Activated T-cell treated with anti-CD3 and anti-CD28 coated beads, Interleukin-2, amount 50 U/mL, for 72 hours (primary cell): Measurements from ENCODE around the gene PLS3. TPM values are rescaled to one million over a fixed set of nuclear protein-coding genes. Genes with fewer than 3 reads are reported as not detected.
"Not testable (repeated sequence)": the region's sequence is repeated elsewhere in the genome, so short reads cannot be mapped to it uniquely, and the experiment has no call there.

Source experiments
- ATAC-seq, 2 donors: fragments of 150-1000 bp; cut with Tn5 transposase; replicated peaks in 1 of 2; 2 replicates each; pipeline ENCODE4 v1.10.0; 2021; ENCODE audit warnings: moderate library complexity in 2 of 2, mild to moderate bottlenecking in 1 of 2
- DNase-seq, 2 donors: peaks; one replicate each; pipeline ENCODE4 v3.0.0; 2021 to 2022; ENCODE audit warnings: mixed read lengths in 1 of 2
- H3K27ac Mint-ChIP-seq: one replicate; pipeline ENCODE4 v1.8.0; 2022; ENCODE audit warnings: mild to moderate bottlenecking, moderate library complexity, mixed read lengths
- H3K27me3 Mint-ChIP-seq: one replicate; pipeline ENCODE4 v1.8.0; 2022; ENCODE audit warnings: low read depth, mixed read lengths
- H3K36me3 Mint-ChIP-seq, 2 donors: one replicate each; pipeline ENCODE4 v1.8.0; 2022; ENCODE audit warnings: mixed read lengths in 2 of 2, mild to moderate bottlenecking in 1 of 2; ENCODE audit not compliant: insufficient read depth in 2 of 2
- H3K4me1 Mint-ChIP-seq: one replicate; pipeline ENCODE4 v1.8.0; 2022; ENCODE audit warnings: low read depth, mixed read lengths
- H3K4me3 Mint-ChIP-seq, 2 donors: one replicate each; pipeline ENCODE4 v1.8.0; 2022; ENCODE audit warnings: mild to moderate bottlenecking in 2 of 2, mixed read lengths in 2 of 2, moderate library complexity in 2 of 2
- H3K9me3 Mint-ChIP-seq, 2 donors: one replicate each; pipeline ENCODE4 v1.8.0; 2022; ENCODE audit warnings: mixed read lengths in 2 of 2
- total RNA-seq, 2 donors: library from RNA; stranded (reverse); gene quantifications; one replicate each; pipeline ENCODE4 v1.2.3, GENCODE V29; 2022

The PLS3 gene
- total RNA-seq, 2 donors from 2014 or later = 0.99 to 1.3 TPM

DNA sequence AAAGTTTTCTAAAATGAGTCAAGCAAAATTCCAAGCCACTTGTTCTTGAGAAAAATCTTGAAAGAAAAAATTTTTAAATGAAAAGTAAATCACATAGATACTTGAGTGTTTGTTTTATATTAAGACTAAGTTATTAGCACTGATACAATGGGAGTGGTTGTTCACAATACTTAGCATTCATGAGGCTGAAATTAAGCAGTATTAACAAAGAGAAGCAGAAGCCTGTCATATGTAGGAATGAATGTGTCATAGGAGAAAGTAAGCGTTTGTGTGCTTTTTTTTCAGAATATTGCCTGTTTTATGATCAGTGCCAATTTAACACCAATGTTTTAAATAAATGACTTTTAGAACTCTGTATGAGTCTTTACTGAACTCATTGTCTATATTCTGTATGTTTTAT lies 37.6 kb downstream of the PLS3 start:
- Mint-ChIP-seq H3K27ac (no peak overlapping the region), H3K36me3 (no peaks in the 10 kb centered on the region), H3K9me3 (no peaks in the 10 kb centered on the region), H3K27me3 (peaks cover 40% of the 10 kb centered on the region), H3K4me1 (no peaks in the 10 kb centered on the region), H3K4me3 (no peak overlapping the region)
- DNase-seq (no peak), ATAC-seq (no peak)

DNA sequence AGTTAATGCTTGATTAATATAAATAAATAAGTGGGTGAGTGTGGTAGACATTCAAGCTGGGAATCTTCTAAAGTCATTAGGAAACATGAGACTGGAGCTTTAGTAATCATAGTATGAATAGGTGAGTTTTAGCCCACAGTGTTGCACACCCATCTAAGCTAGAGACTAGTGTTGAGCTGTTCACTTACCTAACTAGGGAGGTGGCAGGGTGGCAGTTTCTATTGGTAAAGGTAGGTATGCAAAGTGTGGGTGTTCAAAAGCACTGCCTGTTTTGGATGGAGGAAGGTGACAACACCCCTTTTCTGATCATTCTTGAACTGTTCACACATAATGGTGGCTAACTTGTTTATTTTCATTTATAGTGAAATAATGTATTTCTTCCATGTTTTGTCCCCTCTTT lies 41.3 kb downstream of the PLS3 start:
- no peaks in the 10 kb centered on the region for H3K9me3 Mint-ChIP-seq
- H3K36me3 Mint-ChIP-seq = no peaks in the 10 kb centered on the region
- H3K27me3 Mint-ChIP-seq = peaks cover 50% of the 10 kb centered on the region
- no peak overlapping the region for H3K27ac Mint-ChIP-seq
- H3K4me3 Mint-ChIP-seq = no peak overlapping the region
- DNase-seq = no peak
- H3K4me1 Mint-ChIP-seq = no peaks in the 10 kb centered on the region
- ATAC-seq = no peak

DNA sequence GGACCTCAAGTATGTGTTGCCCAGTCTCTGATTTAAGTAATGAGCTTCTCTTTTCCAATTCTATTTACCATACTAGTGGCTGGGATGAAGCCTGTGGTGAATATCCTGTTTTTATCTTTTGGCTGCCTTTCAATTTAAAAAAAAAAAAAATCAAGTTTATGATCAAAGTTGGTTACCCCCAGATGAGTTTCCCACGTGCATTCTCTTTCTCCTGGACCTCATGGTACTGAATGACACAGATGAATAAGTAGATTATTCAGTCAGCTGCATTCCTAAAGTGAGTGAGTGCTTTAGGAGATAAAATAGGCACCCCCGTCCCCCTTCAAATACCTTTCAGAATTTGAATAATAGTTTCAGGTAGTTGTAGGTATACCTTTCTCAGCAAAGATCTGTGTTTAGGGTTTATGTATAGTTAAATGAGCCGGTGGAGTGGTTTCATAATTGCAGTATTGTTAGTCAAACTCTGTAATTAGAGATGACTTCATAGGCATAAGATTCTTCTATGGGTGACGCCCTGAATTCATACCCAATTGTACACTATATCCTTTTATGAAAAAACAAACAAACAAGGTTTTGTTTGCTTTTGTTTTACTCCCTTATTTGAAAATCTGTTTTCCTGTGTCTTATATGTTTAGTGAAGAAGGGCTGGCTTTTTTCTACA lies 41.9 kb downstream of the PLS3 start:
- no peak for DNase-seq
- ATAC-seq = no peak
- no peak overlapping the region for H3K4me3 Mint-ChIP-seq
- no peaks in the 10 kb centered on the region for H3K9me3 Mint-ChIP-seq
- H3K36me3 Mint-ChIP-seq = no peaks in the 10 kb centered on the region
- H3K27me3 Mint-ChIP-seq = peaks cover 48% of the 10 kb centered on the region
- no peaks in the 10 kb centered on the region for H3K4me1 Mint-ChIP-seq
- no peak overlapping the region for H3K27ac Mint-ChIP-seq

DNA sequence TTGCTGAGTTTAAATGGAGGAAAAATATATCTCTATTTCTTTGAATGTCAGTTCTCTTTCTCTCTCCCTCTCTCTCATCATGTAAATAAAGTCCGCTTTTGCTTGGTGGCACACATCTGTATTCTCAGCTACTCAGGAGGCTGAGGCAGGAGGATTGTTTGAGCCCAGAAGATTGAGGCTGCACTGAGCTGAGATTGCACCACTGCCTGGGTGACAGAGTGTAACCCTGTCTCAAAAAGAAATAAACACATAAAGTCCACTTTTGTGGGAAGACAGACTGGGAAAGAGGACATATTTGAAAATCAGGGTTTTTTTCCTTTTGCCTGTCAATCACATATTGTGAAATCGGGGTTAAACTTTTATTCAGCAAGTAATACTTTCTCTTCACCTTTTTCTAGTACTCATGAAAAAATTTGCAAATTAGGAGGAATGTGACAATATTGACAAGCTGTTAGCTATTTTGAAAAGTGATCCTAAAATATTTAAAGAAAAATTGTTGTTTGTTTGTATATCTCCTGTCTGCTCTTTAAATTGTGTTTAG lies 42.6 kb downstream of the PLS3 start:
- Mint-ChIP-seq H3K27ac (no peak overlapping the region), H3K4me1 (no peaks in the 10 kb centered on the region)

DNA sequence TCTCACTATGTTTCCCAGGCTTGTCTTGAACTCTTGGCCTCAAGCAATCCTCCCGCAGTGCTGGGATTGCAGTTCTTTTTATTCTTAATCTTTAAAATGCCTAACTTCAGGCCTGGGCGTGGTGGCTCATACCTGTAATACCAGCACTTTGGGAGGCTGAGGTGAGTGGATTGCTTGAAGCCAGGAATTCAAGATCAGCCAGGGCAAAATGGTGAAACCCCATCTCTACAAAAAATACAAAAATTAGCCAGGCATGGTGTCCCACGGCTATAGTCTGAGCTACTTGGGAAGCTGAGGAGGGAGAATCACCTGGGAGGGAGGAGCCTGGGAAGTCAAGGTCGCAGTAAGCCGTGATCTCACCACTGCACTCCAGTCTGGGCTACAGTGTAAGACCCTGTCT lies 45.9 kb downstream of the PLS3 start:
- Mint-ChIP-seq H3K27me3 (peaks cover 64% of the 10 kb centered on the region), H3K9me3 (no peaks in the 10 kb centered on the region), H3K4me3 (no peak overlapping the region), H3K4me1 (no peaks in the 10 kb centered on the region), H3K27ac (no peak overlapping the region), H3K36me3 (no peaks in the 10 kb centered on the region)
- ATAC-seq = no peak
- no peak for DNase-seq

More for the DNA sequence above, 42.6 kb downstream of the PLS3 start:
- no peaks in the 10 kb centered on the region for H3K9me3 Mint-ChIP-seq
- DNase-seq = no peak
- H3K4me3 Mint-ChIP-seq = no peak overlapping the region
- no peaks in the 10 kb centered on the region for H3K36me3 Mint-ChIP-seq
- H3K27me3 Mint-ChIP-seq = peaks cover 46% of the 10 kb centered on the region
- no peak for ATAC-seq

DNA sequence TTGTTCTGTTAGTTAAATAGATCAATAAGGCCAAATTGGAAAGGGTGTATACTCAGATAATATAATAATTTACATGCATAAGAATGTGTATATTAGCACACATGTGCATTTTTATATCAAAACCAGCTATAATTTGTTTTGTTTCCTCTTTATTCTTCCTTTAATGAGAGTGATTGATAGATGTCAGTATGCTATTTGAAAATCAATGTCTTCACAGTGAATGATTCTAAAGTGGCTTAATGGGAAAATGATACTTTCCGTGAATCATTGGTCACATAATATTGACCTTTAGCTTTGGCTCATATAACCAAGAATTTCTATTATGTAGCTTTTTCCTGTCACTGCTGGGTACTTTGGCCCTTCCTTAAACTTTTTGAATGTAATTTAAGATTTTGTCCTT lies 48.6 kb downstream of the PLS3 start:
- Mint-ChIP-seq H3K9me3 (no peaks in the 10 kb centered on the region), H3K27me3 (peaks cover 54% of the 10 kb centered on the region), H3K36me3 (no peaks in the 10 kb centered on the region), H3K4me3 (no peak overlapping the region), H3K27ac (no peak overlapping the region), H3K4me1 (no peaks in the 10 kb centered on the region)
- DNase-seq = no peak
- no peak for ATAC-seq

DNA sequence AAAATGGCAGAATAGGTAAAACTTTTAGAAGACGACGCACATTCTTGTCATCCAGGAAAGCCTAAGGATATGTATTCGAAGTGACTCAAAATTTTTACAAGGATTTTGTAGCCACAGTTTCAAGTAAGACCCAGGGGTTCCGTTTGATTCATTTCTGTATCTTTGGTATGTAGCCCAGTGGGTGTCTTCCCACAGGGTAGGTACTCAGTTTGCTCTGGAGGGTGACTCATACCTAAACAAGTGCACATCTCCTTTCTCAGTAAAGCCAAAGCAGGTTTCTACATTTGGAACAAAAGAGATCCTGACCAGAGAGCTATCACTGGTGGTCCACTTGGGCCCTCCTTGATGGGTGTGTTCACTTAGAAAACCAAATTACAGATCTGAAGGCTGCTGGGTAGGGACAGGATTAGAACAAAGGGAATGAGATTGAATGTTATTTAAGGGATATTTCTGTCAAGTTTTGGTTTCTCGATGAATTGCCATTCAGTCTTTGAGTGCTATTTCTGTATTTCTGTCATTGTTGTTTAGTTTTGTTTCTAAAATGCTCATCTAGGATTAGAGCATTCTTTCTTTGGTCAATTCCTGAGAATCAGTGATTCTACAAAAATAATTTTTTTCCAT lies 56.1 kb downstream of the PLS3 start:
- peak; percentile 92 to 98 for ATAC-seq
- H3K27ac Mint-ChIP-seq = no peak overlapping the region

DNA sequence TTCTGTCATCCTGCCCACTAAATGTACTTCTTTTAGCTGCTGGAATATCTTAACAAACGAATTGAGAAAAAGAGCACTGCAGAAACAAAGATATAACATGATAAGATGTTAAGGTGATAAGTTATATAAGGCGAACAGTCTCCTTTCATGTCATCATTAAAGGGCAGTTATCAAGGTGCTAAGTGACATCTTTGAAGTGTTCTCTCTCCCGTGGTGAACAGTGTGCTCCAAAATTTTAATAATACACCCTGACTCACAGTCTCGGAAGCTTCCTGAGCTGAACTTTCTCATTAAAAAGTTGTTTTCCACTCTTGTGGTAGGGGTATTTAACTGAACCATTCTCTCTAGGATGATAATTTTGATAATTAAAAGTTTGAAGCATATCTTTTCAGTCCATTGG lies 61.6 kb downstream of the PLS3 start:
- peaks cover 0 to 1% of the 10 kb centered on the region in 2 donors for H3K9me3 Mint-ChIP-seq
- DNase-seq (no peak), ATAC-seq (no peak)
- peaks cover 44% of the 10 kb centered on the region for H3K27me3 Mint-ChIP-seq
- no peak overlapping the region for H3K27ac Mint-ChIP-seq
- H3K4me1 Mint-ChIP-seq = peaks cover 4% of the 10 kb centered on the region
- H3K36me3 Mint-ChIP-seq = no peaks in the 10 kb centered on the region
- H3K4me3 Mint-ChIP-seq = no peak overlapping the region

More for the DNA sequence above, 56.1 kb downstream of the PLS3 start:
- peaks cover 0 to 1% of the 10 kb centered on the region in 2 donors for H3K9me3 Mint-ChIP-seq
- peaks cover 57% of the 10 kb centered on the region for H3K27me3 Mint-ChIP-seq
- H3K4me1 Mint-ChIP-seq = peaks cover 21% of the 10 kb centered on the region
- peak overlapping the region in 1 of 2 donors; percentile 36 for H3K4me3 Mint-ChIP-seq
- no peaks in the 10 kb centered on the region for H3K36me3 Mint-ChIP-seq
- peak; percentile 1 to 23 for DNase-seq

DNA sequence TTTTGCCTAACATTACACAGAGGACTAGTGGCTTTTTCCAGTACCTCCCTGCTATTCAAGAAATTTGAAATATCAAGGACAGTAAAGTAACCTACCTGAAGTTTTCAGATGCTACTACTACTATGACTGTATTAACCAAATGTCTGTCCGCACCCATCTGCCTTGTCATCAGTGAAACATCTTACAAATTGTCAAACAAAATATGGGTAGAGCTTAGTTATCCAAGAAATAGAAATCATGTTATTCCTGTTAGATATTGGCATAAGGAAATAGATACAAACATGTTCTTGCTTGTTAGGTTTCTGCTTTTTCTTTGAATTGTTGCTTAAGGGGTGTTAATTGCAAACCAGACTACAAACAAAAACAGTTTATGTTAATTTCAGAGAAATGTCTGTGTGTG lies 63.9 kb downstream of the PLS3 start:
- Mint-ChIP-seq H3K27ac (no peak overlapping the region), H3K27me3 (peaks cover 28% of the 10 kb centered on the region), H3K4me1 (no peaks in the 10 kb centered on the region), H3K4me3 (no peak overlapping the region), H3K9me3 (no peaks in the 10 kb centered on the region), H3K36me3 (no peaks in the 10 kb centered on the region)
- ATAC-seq (no peak), DNase-seq (no peak)

DNA sequence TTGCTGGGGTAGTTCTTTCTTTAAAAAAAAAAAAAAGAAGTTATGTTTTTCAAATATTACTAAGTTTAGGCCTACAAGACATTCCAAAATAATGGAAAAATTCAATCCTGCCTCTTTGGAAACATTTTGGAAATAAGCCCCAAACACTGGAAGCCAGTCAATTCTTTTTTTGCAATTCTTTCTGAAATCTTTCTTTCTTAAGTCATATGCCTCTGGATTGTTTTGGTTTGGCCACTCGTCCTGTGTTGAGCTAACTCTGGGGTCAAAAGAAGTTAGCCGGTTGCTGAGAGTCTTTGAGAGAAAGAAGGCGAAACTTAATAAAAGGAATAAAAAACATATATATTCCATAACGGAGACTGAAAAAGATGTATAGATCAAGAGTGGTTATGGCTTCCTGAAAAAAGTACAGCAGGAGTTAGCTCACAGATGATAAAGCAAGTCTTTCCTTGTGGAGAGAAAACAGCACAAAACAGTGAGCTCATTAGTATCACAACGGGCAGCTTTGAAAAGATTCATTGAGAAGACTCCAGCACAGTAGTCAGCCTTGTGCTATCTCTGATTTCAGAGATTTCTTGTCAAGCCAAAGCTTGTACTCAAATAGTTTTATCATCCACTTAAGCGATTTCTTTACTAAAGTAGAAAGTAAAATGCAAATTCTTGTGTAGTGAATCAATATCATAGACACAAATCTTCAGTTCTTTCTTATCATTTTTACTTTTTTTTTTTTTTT lies 64.8 kb downstream of the PLS3 start:
- no peak overlapping the region for H3K27ac Mint-ChIP-seq
- peaks cover 29% of the 10 kb centered on the region for H3K27me3 Mint-ChIP-seq
- no peak overlapping the region for H3K4me3 Mint-ChIP-seq
- no peaks in the 10 kb centered on the region for H3K36me3 Mint-ChIP-seq
- H3K4me1 Mint-ChIP-seq = no peaks in the 10 kb centered on the region
- ATAC-seq (no peak), DNase-seq (no peak)
- no peaks in the 10 kb centered on the region for H3K9me3 Mint-ChIP-seq

DNA sequence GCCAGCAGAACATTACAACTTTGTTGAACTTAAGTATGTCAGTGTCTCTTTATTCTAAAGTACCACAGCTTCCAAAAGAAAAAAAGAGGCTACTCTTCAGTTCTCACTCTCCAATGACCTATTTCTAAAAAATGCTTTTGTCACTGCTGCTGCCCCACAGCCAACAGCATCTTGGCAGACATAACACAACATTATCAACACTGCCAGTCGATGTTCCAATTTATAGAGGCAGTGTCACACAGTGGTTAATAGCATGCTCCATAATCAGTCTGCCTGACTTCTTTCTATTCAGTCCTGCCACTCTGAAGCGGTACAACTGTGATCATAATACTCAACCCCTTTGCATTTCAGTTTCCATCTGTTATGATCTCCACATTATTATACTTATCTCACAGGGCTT lies 69.2 kb downstream of the PLS3 start:
- ATAC-seq = no peak
- no peaks in the 10 kb centered on the region for H3K9me3 Mint-ChIP-seq
- H3K4me1 Mint-ChIP-seq = no peaks in the 10 kb centered on the region
- H3K27me3 Mint-ChIP-seq = peaks cover 17% of the 10 kb centered on the region
- no peak overlapping the region for H3K27ac Mint-ChIP-seq
- DNase-seq = no peak
- no peak overlapping the region for H3K4me3 Mint-ChIP-seq
- no peaks in the 10 kb centered on the region for H3K36me3 Mint-ChIP-seq

DNA sequence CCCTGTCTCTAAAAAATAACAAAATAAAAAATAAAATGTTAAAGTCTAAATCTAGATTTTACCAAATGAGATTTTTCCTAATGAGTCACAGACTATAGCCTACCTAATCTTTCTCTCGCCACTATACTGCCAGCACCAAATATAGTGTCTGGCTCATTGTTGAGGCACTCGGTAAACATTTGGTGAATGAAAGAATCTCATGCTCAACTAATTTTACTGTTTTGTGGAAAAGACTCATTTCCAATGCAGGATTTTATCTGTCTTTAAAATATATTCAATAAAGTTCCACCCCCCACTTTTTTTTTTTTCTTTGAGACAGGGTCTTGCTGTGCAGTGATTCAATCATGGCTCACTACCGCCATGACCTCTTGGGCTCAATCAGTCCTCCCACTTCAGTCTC lies 71.5 kb downstream of the PLS3 start:
- Mint-ChIP-seq H3K4me3 (no peak overlapping the region), H3K27ac (no peak overlapping the region), H3K27me3 (peaks cover 19% of the 10 kb centered on the region), H3K36me3 (no peaks in the 10 kb centered on the region), H3K4me1 (no peaks in the 10 kb centered on the region), H3K9me3 (no peaks in the 10 kb centered on the region)
- ATAC-seq (no peak), DNase-seq (no peak)

DNA sequence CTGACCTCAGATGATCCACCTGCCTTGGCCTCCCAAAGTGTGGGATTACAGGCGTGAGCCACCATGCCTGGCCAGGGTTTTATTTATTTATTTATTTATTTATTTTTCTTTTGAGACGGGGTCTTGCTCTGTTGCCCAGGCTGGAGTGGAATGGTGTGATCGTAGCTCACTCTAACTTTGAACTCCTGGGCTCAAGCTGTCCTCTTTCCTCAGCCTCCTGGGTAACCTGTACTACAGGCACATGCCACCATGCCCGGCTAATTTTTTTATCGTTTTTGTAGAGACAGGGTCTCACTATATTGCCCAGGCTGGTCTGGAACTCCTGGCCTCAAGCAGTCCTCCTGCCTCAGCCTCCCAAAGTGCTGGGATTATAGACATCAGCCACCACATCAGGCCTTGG lies 72.4 kb downstream of the PLS3 start:
- not testable (repeated sequence) for DNase-seq, H3K4me3 Mint-ChIP-seq, H3K4me1 Mint-ChIP-seq, ATAC-seq, H3K36me3 Mint-ChIP-seq, H3K9me3 Mint-ChIP-seq, H3K27ac Mint-ChIP-seq
- peaks cover 25% of the 10 kb centered on the region for H3K27me3 Mint-ChIP-seq
